H1 (cell line): ENCODE results near the gene AKAP9.

ENCODE experiments used
- EZH2 ChIP-seq: fragments of 200-600 bp; sonication (generic); IDR thresholded peaks from 2 replicates; pipeline ENCODE4 v1.7.1; 2012; ENCODE audit warnings: low read depth, mild to moderate bottlenecking, moderate library complexity, low read length, inconsistent platforms; ENCODE audit not compliant: severe bottlenecking
- MAFK ChIP-seq: IDR thresholded peaks from 2 replicates; pipeline ENCODE4 v1.6.1; 2012; ENCODE audit warnings: low read depth, mild to moderate bottlenecking, improper control_type of control experiment, low read length
- PHF8 ChIP-seq: fragments of 200-600 bp; sonication (generic); conservative IDR thresholded peaks from 2 replicates; pipeline ENCODE4 v1.7.1; 2012; ENCODE audit warnings: low read depth, mild to moderate bottlenecking, inconsistent platforms, low read length, moderate library complexity
- POLR2A ChIP-seq, 2 experiments: IDR thresholded peaks; 1 replicate in 1 of 2; 2 replicates in 1 of 2; pipeline ENCODE4 v1.6.1; 2011; ENCODE audit warnings: low read depth in 2 of 2, low read length in 2 of 2, mild to moderate bottlenecking in 2 of 2; ENCODE audit errors: control extremely low read depth in 1 of 2
- TAF1 ChIP-seq: IDR thresholded peaks from 2 replicates; pipeline ENCODE4 v1.6.1; 2011; ENCODE audit warnings: mild to moderate bottlenecking, low read depth, low read length
- YY1 ChIP-seq: IDR thresholded peaks from 2 replicates; pipeline ENCODE4 v1.6.1; 2011; ENCODE audit warnings: low read depth, mild to moderate bottlenecking, low read length
- TF ChIP-seq, protein P1 (sequence below): IDR thresholded peaks from 2 replicates; pipeline ENCODE4 v1.6.1; 2012; ENCODE audit warnings: low read length, inconsistent platforms
- TF ChIP-seq, protein P2 (sequence below), 3 experiments: IDR thresholded peaks; 1 replicate in 2 of 3; 2 replicates in 1 of 3; pipeline versions ENCODE4 v1.5.1 to v1.6.1; 2011; ENCODE audit warnings: low read length in 3 of 3, mild to moderate bottlenecking in 3 of 3, inconsistent platforms in 2 of 3, low read depth in 1 of 3, moderate library complexity in 1 of 3; ENCODE audit not compliant: insufficient read depth in 1 of 3; ENCODE audit errors: control extremely low read depth in 1 of 3
- TF ChIP-seq, protein P3 (sequence below): IDR thresholded peaks from 2 replicates; pipeline ENCODE4 v1.6.1; 2011; ENCODE audit warnings: low read length, improper control_type of control experiment
- TF ChIP-seq, protein P4 (sequence below): IDR thresholded peaks from 2 replicates; pipeline ENCODE4 v1.6.1; 2012; ENCODE audit warnings: inconsistent platforms

DNA sequence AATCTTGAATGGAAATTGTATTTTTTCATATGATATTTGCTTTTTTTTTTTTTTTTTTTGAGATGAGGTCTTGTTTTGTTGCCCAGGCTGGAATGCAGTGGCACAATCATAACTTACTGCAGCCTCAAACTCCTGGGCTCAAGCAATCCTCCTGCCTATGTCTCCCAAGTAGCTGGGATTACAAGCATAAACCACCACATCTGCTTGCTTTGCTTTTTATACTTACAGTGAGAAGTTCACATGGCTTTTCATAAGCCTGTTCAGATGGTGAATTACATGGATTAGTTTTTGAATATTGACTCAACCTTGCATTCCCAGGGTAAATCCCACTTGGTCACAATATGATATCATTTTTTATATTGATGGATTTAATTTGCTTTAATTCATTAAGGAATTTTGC lies 216.3 kb downstream of the AKAP9 start:
- TF ChIP-seq, protein P1, sequence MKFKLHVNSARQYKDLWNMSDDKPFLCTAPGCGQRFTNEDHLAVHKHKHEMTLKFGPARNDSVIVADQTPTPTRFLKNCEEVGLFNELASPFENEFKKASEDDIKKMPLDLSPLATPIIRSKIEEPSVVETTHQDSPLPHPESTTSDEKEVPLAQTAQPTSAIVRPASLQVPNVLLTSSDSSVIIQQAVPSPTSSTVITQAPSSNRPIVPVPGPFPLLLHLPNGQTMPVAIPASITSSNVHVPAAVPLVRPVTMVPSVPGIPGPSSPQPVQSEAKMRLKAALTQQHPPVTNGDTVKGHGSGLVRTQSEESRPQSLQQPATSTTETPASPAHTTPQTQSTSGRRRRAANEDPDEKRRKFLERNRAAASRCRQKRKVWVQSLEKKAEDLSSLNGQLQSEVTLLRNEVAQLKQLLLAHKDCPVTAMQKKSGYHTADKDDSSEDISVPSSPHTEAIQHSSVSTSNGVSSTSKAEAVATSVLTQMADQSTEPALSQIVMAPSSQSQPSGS: no peak
- no peak for TF ChIP-seq TAF1
- TF ChIP-seq PHF8: no peak
- TF ChIP-seq, protein P2, sequence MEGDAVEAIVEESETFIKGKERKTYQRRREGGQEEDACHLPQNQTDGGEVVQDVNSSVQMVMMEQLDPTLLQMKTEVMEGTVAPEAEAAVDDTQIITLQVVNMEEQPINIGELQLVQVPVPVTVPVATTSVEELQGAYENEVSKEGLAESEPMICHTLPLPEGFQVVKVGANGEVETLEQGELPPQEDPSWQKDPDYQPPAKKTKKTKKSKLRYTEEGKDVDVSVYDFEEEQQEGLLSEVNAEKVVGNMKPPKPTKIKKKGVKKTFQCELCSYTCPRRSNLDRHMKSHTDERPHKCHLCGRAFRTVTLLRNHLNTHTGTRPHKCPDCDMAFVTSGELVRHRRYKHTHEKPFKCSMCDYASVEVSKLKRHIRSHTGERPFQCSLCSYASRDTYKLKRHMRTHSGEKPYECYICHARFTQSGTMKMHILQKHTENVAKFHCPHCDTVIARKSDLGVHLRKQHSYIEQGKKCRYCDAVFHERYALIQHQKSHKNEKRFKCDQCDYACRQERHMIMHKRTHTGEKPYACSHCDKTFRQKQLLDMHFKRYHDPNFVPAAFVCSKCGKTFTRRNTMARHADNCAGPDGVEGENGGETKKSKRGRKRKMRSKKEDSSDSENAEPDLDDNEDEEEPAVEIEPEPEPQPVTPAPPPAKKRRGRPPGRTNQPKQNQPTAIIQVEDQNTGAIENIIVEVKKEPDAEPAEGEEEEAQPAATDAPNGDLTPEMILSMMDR (IDR thresholded peaks at IDR 0.05; ENCODE audit: control extremely low read depth in 1 of 3, insufficient read depth in 1 of 3, low read depth in 1 of 3, low read length in 3 of 3): no peak
- TF ChIP-seq, protein P3, sequence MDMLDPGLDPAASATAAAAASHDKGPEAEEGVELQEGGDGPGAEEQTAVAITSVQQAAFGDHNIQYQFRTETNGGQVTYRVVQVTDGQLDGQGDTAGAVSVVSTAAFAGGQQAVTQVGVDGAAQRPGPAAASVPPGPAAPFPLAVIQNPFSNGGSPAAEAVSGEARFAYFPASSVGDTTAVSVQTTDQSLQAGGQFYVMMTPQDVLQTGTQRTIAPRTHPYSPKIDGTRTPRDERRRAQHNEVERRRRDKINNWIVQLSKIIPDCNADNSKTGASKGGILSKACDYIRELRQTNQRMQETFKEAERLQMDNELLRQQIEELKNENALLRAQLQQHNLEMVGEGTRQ: no peak
- no peak for TF ChIP-seq POLR2A (IDR thresholded peaks at IDR 0.05; ENCODE audit: control extremely low read depth in 1 of 2, low read depth in 2 of 2, low read length in 2 of 2)
- no peak for TF ChIP-seq EZH2
- TF ChIP-seq, protein P4, sequence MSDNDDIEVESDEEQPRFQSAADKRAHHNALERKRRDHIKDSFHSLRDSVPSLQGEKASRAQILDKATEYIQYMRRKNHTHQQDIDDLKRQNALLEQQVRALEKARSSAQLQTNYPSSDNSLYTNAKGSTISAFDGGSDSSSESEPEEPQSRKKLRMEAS: no peak
- no peak for TF ChIP-seq MAFK
- TF ChIP-seq YY1: no peak
